ENCODE results near the gene TMEM140.

- TF ChIP-seq CTCF (IDR thresholded peaks at IDR 0.05; ENCODE audit: insufficient read depth, low read depth, low read length) (peak; percentile 13), EZH2 (IDR thresholded peaks at IDR 0.05; ENCODE audit: insufficient read depth, low read length) (no peak)
Observed at GRCh38 chr7:135169141-135169963, 21.5 kb downstream of the TMEM140 start.

Data from astrocyte (in vitro differentiated cells and primary cell).